ENCODE data around the gene TAF1B.

TAF1B gene

GRCh38 chr2:9982248-9982647 lies 139.0 kb downstream of the TAF1B start:
- no peak overlapping the region for H3K27ac ChIP-seq
- TF ChIP-seq ZFX (IDR thresholded peaks at IDR 0.05; ENCODE audit: borderline replicate concordance) (no peak), CTCF (IDR thresholded peaks at IDR 0.05) (no peak)

- no peak for TF ChIP-seq ZFX (IDR thresholded peaks at IDR 0.05; ENCODE audit: borderline replicate concordance)
- TF ChIP-seq CTCF (IDR thresholded peaks at IDR 0.05) = no peak
- H3K27ac ChIP-seq = no peak overlapping the region
Observed at GRCh38 chr2:9982891-9983290, 139.6 kb downstream of the TAF1B start.

- TF ChIP-seq ZFX (IDR thresholded peaks at IDR 0.05; ENCODE audit: borderline replicate concordance) = no peak
- TF ChIP-seq CTCF (IDR thresholded peaks at IDR 0.05) = no peak
- H3K27ac ChIP-seq = no peak overlapping the region
Observed at GRCh38 chr2:9983401-9984216, 140.3 kb downstream of the TAF1B start.
